ENCODE data around the gene ATXN7L3B. TPM values are rescaled to one million over a fixed set of nuclear protein-coding genes. Genes with fewer than 3 reads are reported as not detected.
"Not testable (repeated sequence)": the region's sequence is repeated elsewhere in the genome, so short reads cannot be mapped to it uniquely, and the experiment has no call there.

Gene ATXN7L3B
- polyA plus RNA-seq (2012; ENCODE audit: missing spikeins): 14.2 TPM

GRCh38 chr12:74537707-74538385 lies at the start of gene ATXN7L3B:
Gene ATXN7L3B, plus strand, starts transcription at chr12:74537835. Its CDS starts 278 bp downstream, at chr12:74538113.
- TF ChIP-seq POLR2A (IDR thresholded peaks at IDR 0.05; ENCODE audit: low read depth, low read length) (peak; percentile 88), POLR2AphosphoS5 (IDR thresholded peaks at IDR 0.05; ENCODE audit: low read depth, low read length) (peak; percentile 80), TAF1 (IDR thresholded peaks at IDR 0.05; ENCODE audit: borderline replicate concordance, low read depth, low read length) (peak; percentile 74; the same call in 1 of the 2 replicates)
- DNase-seq (ENCODE audit: insufficient read length): peak; percentile 69
- peak; percentile 92 for FAIRE-seq

- TF ChIP-seq POLR2AphosphoS5 (IDR thresholded peaks at IDR 0.05; ENCODE audit: low read depth, low read length): no peak
- no peak for TF ChIP-seq TAF1 (IDR thresholded peaks at IDR 0.05; ENCODE audit: borderline replicate concordance, low read depth, low read length)
- TF ChIP-seq POLR2A (IDR thresholded peaks at IDR 0.05; ENCODE audit: low read depth, low read length): no peak
- DNase-seq (ENCODE audit: insufficient read length) (no peak), FAIRE-seq (no peak)
These were observed 49.5 kb upstream of the ATXN7L3B start for GRCh38 chr12:74488134-74488533.

- FAIRE-seq (no peak), DNase-seq (ENCODE audit: insufficient read length) (no peak)
- no peak for TF ChIP-seq POLR2A (IDR thresholded peaks at IDR 0.05; ENCODE audit: low read depth, low read length)
- TF ChIP-seq POLR2AphosphoS5 (IDR thresholded peaks at IDR 0.05; ENCODE audit: low read depth, low read length): no peak
- TF ChIP-seq TAF1 (IDR thresholded peaks at IDR 0.05; ENCODE audit: borderline replicate concordance, low read depth, low read length): no peak
These were observed 48.1 kb upstream of the ATXN7L3B start for GRCh38 chr12:74489543-74489942.

GRCh38 chr12:74490390-74491064 lies 47.1 kb upstream of the ATXN7L3B start:
- TF ChIP-seq TAF1 (IDR thresholded peaks at IDR 0.05; ENCODE audit: borderline replicate concordance, low read depth, low read length) (no peak), POLR2A (IDR thresholded peaks at IDR 0.05; ENCODE audit: low read depth, low read length) (no peak)
- FAIRE-seq (peak; percentile 76), DNase-seq (ENCODE audit: insufficient read length) (no peak)

GRCh38 chr12:74491374-74491773 lies 46.3 kb upstream of the ATXN7L3B start:
- TF ChIP-seq TAF1 (IDR thresholded peaks at IDR 0.05; ENCODE audit: borderline replicate concordance, low read depth, low read length): no peak
- no peak for TF ChIP-seq POLR2A (IDR thresholded peaks at IDR 0.05; ENCODE audit: low read depth, low read length)
- TF ChIP-seq POLR2AphosphoS5 (IDR thresholded peaks at IDR 0.05; ENCODE audit: low read depth, low read length): no peak
- DNase-seq (ENCODE audit: insufficient read length): no peak
- no peak for FAIRE-seq

- FAIRE-seq (no peak), DNase-seq (ENCODE audit: insufficient read length) (no peak)
- TF ChIP-seq POLR2AphosphoS5 (IDR thresholded peaks at IDR 0.05; ENCODE audit: low read depth, low read length) (no peak), POLR2A (IDR thresholded peaks at IDR 0.05; ENCODE audit: low read depth, low read length) (no peak), TAF1 (IDR thresholded peaks at IDR 0.05; ENCODE audit: borderline replicate concordance, low read depth, low read length) (no peak)
These were observed 38.4 kb upstream of the ATXN7L3B start for GRCh38 chr12:74499192-74499591.

GRCh38 chr12:74508873-74509657 lies 28.6 kb upstream of the ATXN7L3B start:
- DNase-seq (ENCODE audit: insufficient read length); FAIRE-seq: not testable (repeated sequence)

- DNase-seq (ENCODE audit: insufficient read length): no peak
- no peak for FAIRE-seq
- TF ChIP-seq TAF1 (IDR thresholded peaks at IDR 0.05; ENCODE audit: borderline replicate concordance, low read depth, low read length) (no peak), POLR2A (IDR thresholded peaks at IDR 0.05; ENCODE audit: low read depth, low read length) (no peak), POLR2AphosphoS5 (IDR thresholded peaks at IDR 0.05; ENCODE audit: low read depth, low read length) (no peak)
These were observed 27.7 kb upstream of the ATXN7L3B start for GRCh38 chr12:74509886-74510285.

GRCh38 chr12:74514098-74514872 lies 23.4 kb upstream of the ATXN7L3B start:
- TF ChIP-seq TAF1 (IDR thresholded peaks at IDR 0.05; ENCODE audit: borderline replicate concordance, low read depth, low read length) (no peak), POLR2AphosphoS5 (IDR thresholded peaks at IDR 0.05; ENCODE audit: low read depth, low read length) (no peak), POLR2A (IDR thresholded peaks at IDR 0.05; ENCODE audit: low read depth, low read length) (no peak)
- DNase-seq (ENCODE audit: insufficient read length): no peak
- FAIRE-seq: no peak

- no peak for FAIRE-seq
- DNase-seq (ENCODE audit: insufficient read length): no peak
- TF ChIP-seq POLR2A (IDR thresholded peaks at IDR 0.05; ENCODE audit: low read depth, low read length) (no peak), POLR2AphosphoS5 (IDR thresholded peaks at IDR 0.05; ENCODE audit: low read depth, low read length) (no peak), TAF1 (IDR thresholded peaks at IDR 0.05; ENCODE audit: borderline replicate concordance, low read depth, low read length) (no peak)
These were observed 21.8 kb upstream of the ATXN7L3B start for GRCh38 chr12:74515849-74516248.

GRCh38 chr12:74526535-74526934 lies 11.1 kb upstream of the ATXN7L3B start:
- TF ChIP-seq POLR2AphosphoS5 (IDR thresholded peaks at IDR 0.05; ENCODE audit: low read depth, low read length) (no peak), TAF1 (IDR thresholded peaks at IDR 0.05; ENCODE audit: borderline replicate concordance, low read depth, low read length) (no peak)
- no peak for DNase-seq (ENCODE audit: insufficient read length)
- no peak for FAIRE-seq

Data from GM12892 (cell line).